C4-2B (cell line): ENCODE results near the gene PIP5K1C.

ENCODE experiments used
- ZFX ChIP-seq: fragments of 450-650 bp; IDR thresholded peaks from 2 replicates; pipeline ENCODE4 v1.6.1; 2017
- TF ChIP-seq, protein P1 (sequence below): fragments of 450-650 bp; conservative IDR thresholded peaks from 2 replicates; pipeline ENCODE4 v1.5.1; 2017; ENCODE audit warnings: mild to moderate bottlenecking

DNA sequence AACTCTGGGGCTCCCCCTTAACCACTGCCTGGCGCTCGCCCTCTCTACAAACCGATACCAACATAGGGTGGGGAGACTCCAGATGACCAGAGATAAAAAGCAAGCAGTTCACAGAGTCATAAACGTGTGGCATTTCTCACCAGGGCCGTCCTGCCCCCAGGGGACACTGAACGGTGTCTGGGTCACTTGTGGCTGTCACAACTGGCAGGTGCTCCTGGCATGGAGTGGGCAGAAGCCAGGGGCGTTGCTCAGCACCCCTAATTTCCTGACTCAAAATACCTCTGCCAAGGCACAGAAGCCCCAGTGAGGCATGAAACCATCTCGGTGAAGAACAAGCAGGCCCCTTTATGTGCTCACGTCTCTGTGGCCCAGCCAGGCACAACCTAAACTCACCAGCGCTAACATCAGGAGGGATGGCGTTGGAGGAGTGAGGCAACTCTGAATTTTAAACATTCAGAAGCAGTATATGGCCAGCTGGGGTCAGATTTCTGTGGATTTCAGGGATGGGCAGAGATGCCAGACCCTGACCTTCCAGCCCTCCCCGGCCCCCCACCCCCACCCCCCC lies 1.8 kb downstream of the PIP5K1C start:
- TF ChIP-seq, protein P1, sequence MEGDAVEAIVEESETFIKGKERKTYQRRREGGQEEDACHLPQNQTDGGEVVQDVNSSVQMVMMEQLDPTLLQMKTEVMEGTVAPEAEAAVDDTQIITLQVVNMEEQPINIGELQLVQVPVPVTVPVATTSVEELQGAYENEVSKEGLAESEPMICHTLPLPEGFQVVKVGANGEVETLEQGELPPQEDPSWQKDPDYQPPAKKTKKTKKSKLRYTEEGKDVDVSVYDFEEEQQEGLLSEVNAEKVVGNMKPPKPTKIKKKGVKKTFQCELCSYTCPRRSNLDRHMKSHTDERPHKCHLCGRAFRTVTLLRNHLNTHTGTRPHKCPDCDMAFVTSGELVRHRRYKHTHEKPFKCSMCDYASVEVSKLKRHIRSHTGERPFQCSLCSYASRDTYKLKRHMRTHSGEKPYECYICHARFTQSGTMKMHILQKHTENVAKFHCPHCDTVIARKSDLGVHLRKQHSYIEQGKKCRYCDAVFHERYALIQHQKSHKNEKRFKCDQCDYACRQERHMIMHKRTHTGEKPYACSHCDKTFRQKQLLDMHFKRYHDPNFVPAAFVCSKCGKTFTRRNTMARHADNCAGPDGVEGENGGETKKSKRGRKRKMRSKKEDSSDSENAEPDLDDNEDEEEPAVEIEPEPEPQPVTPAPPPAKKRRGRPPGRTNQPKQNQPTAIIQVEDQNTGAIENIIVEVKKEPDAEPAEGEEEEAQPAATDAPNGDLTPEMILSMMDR = no peak
- no peak for TF ChIP-seq ZFX
